IPS-NIHi7 (cell line): ENCODE results near the gene SNAPC5.

ENCODE experiments used
- DNase-seq: peaks from one replicate; pipeline ENCODE4 v3.0.0; 2012; ENCODE audit warnings: mixed read lengths; ENCODE audit errors: extremely low spot score

The SNAPC5 gene

DNA sequence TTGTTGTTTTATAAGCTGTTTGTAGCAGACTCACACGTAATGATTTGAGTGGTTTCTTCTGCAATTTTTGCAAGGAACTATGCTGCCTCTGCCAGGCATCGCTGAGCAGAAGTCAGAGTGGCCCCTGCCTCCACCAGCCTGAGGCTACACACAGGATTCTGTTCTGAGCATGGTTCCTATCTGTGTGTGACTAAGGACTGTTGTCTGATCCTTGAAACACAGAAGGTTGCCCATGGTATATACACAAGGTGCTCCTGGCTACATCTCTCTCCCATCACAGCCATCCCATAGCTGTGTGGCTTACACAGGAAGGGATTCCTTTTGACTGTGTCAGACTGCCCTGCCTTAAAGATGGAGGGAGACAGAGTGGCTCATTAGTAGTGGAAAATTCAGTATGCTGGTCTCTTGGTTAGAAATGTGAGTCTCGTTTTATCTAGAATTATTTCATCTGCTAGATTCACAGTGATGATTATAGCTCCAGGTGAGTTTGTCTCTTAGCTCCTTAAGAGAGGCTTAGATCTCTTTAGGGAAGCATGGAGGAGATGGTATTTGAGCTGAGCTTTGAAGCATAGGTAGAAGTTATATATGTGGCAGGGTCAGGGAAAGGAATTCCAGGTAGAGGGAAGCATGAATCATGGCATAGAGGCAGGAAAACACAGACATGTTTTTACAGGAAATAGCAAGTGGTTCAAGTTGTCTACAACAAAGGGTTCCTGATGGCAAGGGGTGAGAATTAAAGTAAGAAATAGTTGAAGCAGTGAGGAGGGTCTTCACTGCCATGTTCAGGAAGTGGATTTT, 37.5 kb downstream of the SNAPC5 start:
- DNase-seq = no peak

DNA sequence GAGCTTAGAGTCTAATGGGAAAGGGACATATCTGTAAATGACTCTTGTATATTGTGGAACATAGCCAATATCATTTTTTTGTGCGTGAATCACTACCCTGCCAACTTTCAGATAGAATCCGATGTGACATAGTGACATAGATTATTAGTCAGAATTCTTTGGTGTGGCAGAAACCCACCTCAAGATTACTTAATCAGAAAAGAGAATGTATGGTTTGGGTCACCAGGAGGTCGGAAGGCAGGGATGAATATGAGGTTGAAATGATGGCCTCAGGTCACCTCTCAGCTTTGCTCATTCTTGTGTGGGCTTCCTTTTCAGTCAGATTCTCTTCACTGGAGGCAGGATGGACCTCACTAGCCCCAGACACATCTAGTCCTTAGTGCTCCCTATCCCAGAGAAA, 41.4 kb downstream of the SNAPC5 start:
- no peak for DNase-seq

DNA sequence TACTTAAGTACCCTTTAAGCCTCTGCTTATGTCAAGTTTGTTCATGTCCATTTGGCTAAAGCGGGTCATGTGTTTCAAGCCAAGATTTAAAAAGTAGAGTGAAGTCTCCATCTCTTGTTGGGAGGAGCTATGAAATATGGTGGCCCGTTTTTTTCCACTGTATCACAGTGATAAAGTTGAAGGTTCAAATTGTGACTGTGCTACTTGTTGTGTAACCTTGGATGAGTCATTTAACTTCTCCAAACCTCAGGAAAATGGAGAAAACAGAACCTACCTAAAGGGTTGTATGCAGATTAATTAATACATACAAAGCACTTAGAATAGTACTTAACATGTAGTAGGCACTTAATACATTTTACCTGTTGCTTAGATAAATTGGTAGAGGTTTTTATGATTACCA, 43.4 kb downstream of the SNAPC5 start:
- DNase-seq = no peak

DNA sequence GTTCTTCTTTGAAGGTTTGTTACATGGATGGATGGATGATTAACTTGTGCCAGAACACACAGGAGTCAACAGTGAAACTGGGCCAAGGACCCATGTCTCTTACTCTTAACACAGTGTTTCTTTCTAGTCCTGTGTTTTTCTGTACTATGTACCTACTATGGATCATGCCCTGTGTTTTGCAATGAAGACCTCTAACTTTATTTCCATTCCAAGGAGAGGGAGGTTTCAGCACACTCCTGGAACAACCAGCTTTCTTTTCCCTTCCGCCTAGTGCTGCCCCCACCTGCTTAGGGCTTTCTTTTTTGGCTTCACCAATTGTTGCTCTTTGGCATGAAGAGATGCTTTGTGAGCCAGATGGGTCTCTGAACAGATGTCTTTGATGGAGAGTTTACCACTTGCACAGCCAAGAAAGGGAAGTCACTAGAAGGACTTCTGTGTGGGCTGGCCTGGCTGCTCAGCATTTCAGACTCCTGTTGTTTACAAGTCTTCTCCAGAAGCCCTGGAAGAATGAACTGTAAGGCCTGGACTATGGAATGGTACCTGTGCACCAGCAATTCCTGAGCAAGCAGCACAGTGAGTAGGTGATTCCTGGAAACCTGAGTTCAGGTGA, 44.5 kb downstream of the SNAPC5 start:
- DNase-seq = no peak

DNA sequence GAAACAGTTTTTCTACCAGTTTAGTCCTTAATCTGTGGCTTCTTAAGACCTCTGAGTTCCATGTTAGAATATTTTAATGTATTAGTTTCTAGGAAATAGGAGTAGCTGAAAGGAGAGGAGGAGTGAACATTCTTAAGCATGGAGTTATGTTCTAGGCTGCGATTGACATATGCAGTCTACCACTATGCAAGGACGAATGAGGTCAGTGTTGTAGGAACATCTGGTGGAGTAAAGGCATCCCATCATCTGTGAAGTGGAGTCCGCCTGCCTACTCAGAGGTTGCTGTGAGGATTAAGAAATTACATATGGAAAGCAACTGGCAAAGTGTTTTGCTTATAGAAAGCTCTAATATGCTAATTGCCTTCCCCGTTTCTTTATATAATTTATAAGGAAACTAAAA, 45.1 kb downstream of the SNAPC5 start:
- no peak for DNase-seq
